Astrocyte (in vitro differentiated cells and primary cell): ENCODE data around the gene SORT1.

ENCODE experiments used
- EZH2 ChIP-seq: IDR thresholded peaks from 2 replicates; pipeline ENCODE4 v1.6.1; 2012; ENCODE audit warnings: mild to moderate bottlenecking, low read length, inconsistent platforms; ENCODE audit not compliant: insufficient read depth
- TF ChIP-seq, protein P1 (sequence below): IDR thresholded peaks from 2 replicates; pipeline ENCODE4 v1.5.1; 2011; ENCODE audit warnings: low read depth, mild to moderate bottlenecking, inconsistent platforms, low read length, moderate library complexity; ENCODE audit not compliant: insufficient read depth

DNA sequence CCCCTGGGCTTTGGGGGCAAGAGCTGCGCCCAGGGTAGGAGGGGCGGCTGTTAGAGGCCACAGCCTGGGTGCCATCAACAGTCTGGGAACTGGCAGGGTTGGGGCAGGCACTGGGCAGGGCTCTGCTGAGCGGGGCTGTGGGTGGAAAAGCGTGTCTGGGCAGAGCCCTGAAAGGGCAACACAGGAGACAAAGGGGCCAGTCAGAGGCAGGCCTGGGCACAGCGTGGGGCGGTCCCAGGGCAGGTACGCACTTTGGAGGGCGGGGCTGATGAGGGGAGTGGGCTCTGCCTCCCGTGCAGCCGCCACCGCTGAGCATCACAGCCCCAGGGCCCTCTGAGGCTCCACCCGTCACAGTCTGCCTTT is 134.5 kb downstream of the SORT1 start:
- TF ChIP-seq, protein P1, sequence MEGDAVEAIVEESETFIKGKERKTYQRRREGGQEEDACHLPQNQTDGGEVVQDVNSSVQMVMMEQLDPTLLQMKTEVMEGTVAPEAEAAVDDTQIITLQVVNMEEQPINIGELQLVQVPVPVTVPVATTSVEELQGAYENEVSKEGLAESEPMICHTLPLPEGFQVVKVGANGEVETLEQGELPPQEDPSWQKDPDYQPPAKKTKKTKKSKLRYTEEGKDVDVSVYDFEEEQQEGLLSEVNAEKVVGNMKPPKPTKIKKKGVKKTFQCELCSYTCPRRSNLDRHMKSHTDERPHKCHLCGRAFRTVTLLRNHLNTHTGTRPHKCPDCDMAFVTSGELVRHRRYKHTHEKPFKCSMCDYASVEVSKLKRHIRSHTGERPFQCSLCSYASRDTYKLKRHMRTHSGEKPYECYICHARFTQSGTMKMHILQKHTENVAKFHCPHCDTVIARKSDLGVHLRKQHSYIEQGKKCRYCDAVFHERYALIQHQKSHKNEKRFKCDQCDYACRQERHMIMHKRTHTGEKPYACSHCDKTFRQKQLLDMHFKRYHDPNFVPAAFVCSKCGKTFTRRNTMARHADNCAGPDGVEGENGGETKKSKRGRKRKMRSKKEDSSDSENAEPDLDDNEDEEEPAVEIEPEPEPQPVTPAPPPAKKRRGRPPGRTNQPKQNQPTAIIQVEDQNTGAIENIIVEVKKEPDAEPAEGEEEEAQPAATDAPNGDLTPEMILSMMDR, result no peak
- TF ChIP-seq EZH2, result no peak
